HG03521 (cell line): ENCODE measurements around the gene THAP12.

Experiments
- ATAC-seq: cut with Tn5 transposase; IDR thresholded peaks from one replicate; pipeline ENCODE4 v1.9.1; 2021; ENCODE audit warnings: mild to moderate bottlenecking, moderate library complexity; ENCODE audit not compliant: unreplicated experiment

THAP12 gene

DNA sequence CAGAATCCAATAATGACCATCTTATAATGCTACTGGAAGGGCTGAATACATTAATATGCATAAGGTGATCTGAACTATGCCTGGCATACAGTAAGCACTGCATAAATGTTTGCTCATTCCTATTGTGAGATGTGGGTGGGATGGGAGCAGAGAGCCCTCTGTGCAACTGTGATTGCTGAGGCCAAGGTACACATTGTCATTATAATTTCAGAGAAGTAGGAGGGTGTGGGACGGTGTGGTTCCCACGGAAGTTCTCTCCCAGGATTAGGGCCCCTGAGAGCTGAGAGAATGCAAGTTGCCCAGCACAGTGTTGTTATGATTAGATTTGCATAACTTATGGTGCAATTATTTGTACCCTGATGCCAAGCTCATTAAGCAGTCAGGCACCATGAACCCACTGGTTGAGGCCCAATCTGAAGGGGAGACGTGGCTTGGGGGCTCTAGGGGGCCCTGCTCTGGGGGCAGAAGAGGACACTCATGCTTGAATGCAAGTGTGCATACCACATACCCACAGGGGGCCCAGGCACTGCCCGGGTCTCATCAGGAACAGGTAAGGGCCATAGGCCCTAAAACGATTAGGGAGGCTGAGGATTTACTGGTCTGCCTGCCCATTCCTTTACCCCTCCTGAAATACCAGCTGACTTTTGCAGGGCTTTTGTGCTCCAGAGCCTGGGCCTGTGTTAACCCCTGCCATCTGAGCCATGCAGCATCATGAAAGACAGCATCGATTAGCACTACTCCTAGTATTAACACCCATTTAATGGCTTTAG, 72.8 kb downstream of the THAP12 start:
- ATAC-seq: no peak

GRCh38 chr11:76307396-76307795, 73.5 kb downstream of the THAP12 start:
- no peak for ATAC-seq

DNA sequence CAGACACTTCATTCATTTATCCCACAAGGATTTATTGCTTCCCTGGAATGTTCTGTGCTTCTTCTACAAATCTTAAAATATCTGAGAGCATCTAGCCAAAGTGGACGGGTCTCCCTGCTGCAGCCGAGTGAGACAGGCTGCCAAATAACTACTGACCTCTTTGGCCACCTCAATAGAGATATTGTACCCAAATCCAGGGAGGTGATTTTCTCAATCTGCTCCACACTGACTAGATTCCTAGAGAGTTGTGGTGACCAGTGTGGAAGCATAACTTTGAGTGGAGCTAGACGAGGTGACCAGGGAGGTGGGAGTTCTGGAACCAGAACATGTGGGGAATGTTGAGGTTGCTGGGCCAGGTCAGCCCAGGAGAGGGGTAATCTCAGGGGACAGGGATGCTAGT, 77.5 kb downstream of the THAP12 start:
- no peak for ATAC-seq

DNA sequence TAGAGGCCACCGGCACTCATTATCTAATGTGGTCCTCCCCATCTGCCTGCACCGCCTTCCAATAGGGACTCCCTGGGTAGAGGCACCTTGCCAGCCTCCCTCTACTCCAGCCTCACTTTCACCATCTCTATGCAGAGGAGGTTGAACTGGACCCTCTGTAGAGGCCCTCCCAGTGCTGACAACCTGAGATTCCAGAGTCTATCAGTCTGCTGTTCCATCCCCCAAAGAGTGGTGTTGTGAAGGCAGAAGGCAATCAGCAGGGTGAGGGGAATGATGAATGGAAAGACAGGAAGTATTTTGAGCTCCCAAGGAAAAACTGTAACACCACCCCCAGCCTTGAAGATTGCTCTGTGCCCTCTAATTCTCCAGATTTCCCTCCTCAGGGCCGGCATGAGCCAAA, 77.9 kb downstream of the THAP12 start:
- ATAC-seq: no peak
